AG04450 (cell line): ENCODE data around the gene CFAP206. TPM values are rescaled to one million over a fixed set of nuclear protein-coding genes. Genes with fewer than 3 reads are reported as not detected.
A peak's percentile ranks its signal among the peaks of the same experiment; 100 is the strongest.

Source experiments
- CTCF ChIA-PET: fragments of 300-600, 350-600 bp; formaldehyde crosslinking; extraction: SDS; loops from one replicate; lab custom pipeline; 2022; ENCODE audit warnings: antibody characterized with exemption, inconsistent platforms; lab: Charles Lee
- POLR2A ChIA-PET: fragments of 350-600 bp; formaldehyde crosslinking; extraction: SDS; loops from one replicate; lab custom pipeline; 2021; ENCODE audit warnings: antibody characterized with exemption, inconsistent platforms; lab: Yijun Ruan, JAX
- DNase-seq: peaks from one replicate; pipeline ENCODE4 v3.0.0-alpha.2; 2011; ENCODE audit warnings: low read depth, low spot score
- H3K27ac ChIP-seq: one replicate; pipeline ENCODE4 v1.5.1; 2012; ENCODE audit warnings: low read depth, low read length, control low read depth
- H3K27me3 ChIP-seq: one replicate; pipeline ENCODE4 v1.6.0; 2012; ENCODE audit warnings: low read length; ENCODE audit not compliant: control insufficient read depth, insufficient read depth
- H3K4me3 ChIP-seq: 2 replicates; pipeline ENCODE4 v1.5.1; 2011; ENCODE audit warnings: mild to moderate bottlenecking, low read depth, low read length, control low read depth
- H3K9me3 ChIP-seq: 2 replicates; pipeline ENCODE4 v1.5.1; 2012; ENCODE audit warnings: low read length; ENCODE audit not compliant: control insufficient read depth, insufficient read depth
- CTCF ChIP-seq: IDR thresholded peaks from 2 replicates; pipeline ENCODE4 v1.5.1; 2011; ENCODE audit warnings: low read depth, low read length, control low read depth, inconsistent platforms
- polyA plus RNA-seq: library from polyadenylated mRNA; depleted of rRNA; stranded (reverse); fragments of >200 nt; gene quantifications from 2 replicates; pipeline ENCODE4 v1.2.3, GENCODE V29; 2011

CFAP206 gene
- polyA plus RNA-seq, 1 experiment, result 0.11 TPM

GRCh38 chr6:87384038-87384437, 23.7 kb upstream of the CFAP206 start:
- no peak overlapping the region for H3K27ac ChIP-seq
- DNase-seq, result no peak
- H3K4me3 ChIP-seq, result no peak overlapping the region
- CTCF ChIA-PET, result interaction anchor here (0.6 to 1.7 kb wide), 2 partner anchors 9 to 1515 kb away, joined by 3 to 9 read pairs; no protein-coding TSS in a partner anchor
- POLR2A ChIA-PET, result no interaction called here
- TF ChIP-seq CTCF, result no peak
- H3K9me3 ChIP-seq, result no peaks in the 10 kb centered on the region
- no peaks in the 10 kb centered on the region for H3K27me3 ChIP-seq

GRCh38 chr6:87384449-87384848, 23.3 kb upstream of the CFAP206 start:
- DNase-seq, result no peak
- POLR2A ChIA-PET, result no interaction called here
- CTCF ChIA-PET, result interaction anchor here (0.6 to 1.7 kb wide), 2 partner anchors 9 to 1515 kb away, joined by 3 to 9 read pairs; no protein-coding TSS in a partner anchor
- Histone ChIP-seq H3K27me3 (no peaks in the 10 kb centered on the region), H3K9me3 (no peaks in the 10 kb centered on the region), H3K27ac (no peak overlapping the region), H3K4me3 (no peak overlapping the region)
- no peak for TF ChIP-seq CTCF

GRCh38 chr6:87391334-87391733, 16.4 kb upstream of the CFAP206 start:
- ChIA-PET CTCF (interaction anchor here (0.6 to 4.2 kb wide), 5 partner anchors 9 to 327 kb away, joined by 3 to 38 read pairs (median 3); no protein-coding TSS in a partner anchor), POLR2A (no interaction called here)
- Histone ChIP-seq H3K4me3 (no peak overlapping the region), H3K27me3 (no peaks in the 10 kb centered on the region), H3K9me3 (no peaks in the 10 kb centered on the region), H3K27ac (no peak overlapping the region)
- TF ChIP-seq CTCF, result peak; percentile 61
- DNase-seq, result no peak

GRCh38 chr6:87393026-87393622, 14.6 kb upstream of the CFAP206 start:
- TF ChIP-seq CTCF, result peak; percentile 73
- DNase-seq, result no peak
- ChIA-PET POLR2A (no interaction called here), CTCF (interaction anchor here (0.5 to 2.6 kb wide), 33 partner anchors 8 to 1526 kb away, joined by 3 to 47 read pairs (median 5); no protein-coding TSS in a partner anchor)
- Histone ChIP-seq H3K27me3 (no peaks in the 10 kb centered on the region), H3K9me3 (no peaks in the 10 kb centered on the region), H3K4me3 (no peak overlapping the region), H3K27ac (no peak overlapping the region)

- H3K27ac ChIP-seq, result no peak overlapping the region
- H3K4me3 ChIP-seq, result no peak overlapping the region
- ChIA-PET POLR2A (no interaction called here), CTCF (interaction anchor here (0.5 kb wide), 1 partner anchor 142 kb away, joined by 3 read pairs; no protein-coding TSS in a partner anchor)
- H3K27me3 ChIP-seq, result peaks cover 2% of the 10 kb centered on the region
- no peak for TF ChIP-seq CTCF
- no peak for DNase-seq
- H3K9me3 ChIP-seq, result no peaks in the 10 kb centered on the region
Measured at GRCh38 chr6:87395431-87395830, 12.3 kb upstream of the CFAP206 start.
